Measurements from ENCODE around the gene CEP19. TPM values are rescaled to one million over a fixed set of nuclear protein-coding genes. Genes with fewer than 3 reads are reported as not detected.

The CEP19 gene
- total RNA-seq, 2 experiments from 2014 or later, result 5.3 to 6.0 TPM

Other genes with a start within 250 kb of the CEP19 start
- 10 to 100 TPM; 37.5 to 38.7 TPM for gene RNF168, start 208.5 kb downstream of the CEP19 start, total RNA-seq
- gene SMCO1, start 196.9 kb downstream of the CEP19 start, total RNA-seq, result not detected
- gene WDR53, start 143.7 kb downstream of the CEP19 start, total RNA-seq, result 10 to 100 TPM; 19.5 to 24.8 TPM
- 10 to 100 TPM; 14.9 to 15.0 TPM for gene FBXO45, start 143.6 kb downstream of the CEP19 start, total RNA-seq
- 10 to 100 TPM; 36.6 to 40.6 TPM for gene NRROS, start 72.6 kb downstream of the CEP19 start, total RNA-seq
- gene PIGX, start 127 bp upstream of the CEP19 start, total RNA-seq, result 10 to 100 TPM; 40.9 to 45.4 TPM
- 10 to 100 TPM; 88.6 to 98.5 TPM for gene PAK2, start 27.6 kb upstream of the CEP19 start, total RNA-seq
- 10 to 100 TPM; 31.1 to 32.4 TPM for gene SENP5, start 155.7 kb upstream of the CEP19 start, total RNA-seq
- gene NCBP2, start 230.3 kb upstream of the CEP19 start, total RNA-seq, result 10 to 100 TPM; 53.4 to 57.1 TPM